Osteoblast (primary cell): ENCODE results near the gene PIAS1. TPM values are rescaled to one million over a fixed set of nuclear protein-coding genes. Genes with fewer than 3 reads are reported as not detected.

Experiments used
- DNase-seq: peaks from one replicate; pipeline ENCODE4 v3.0.0; 2011; ENCODE audit warnings: low spot score, mixed read lengths; ENCODE audit not compliant: insufficient read length; ENCODE audit errors: missing footprints
- H2AFZ ChIP-seq: 2 replicates; pipeline ENCODE4 v1.6.0; 2011; ENCODE audit warnings: mild to moderate bottlenecking, low read length
- H3K27ac ChIP-seq: 2 replicates; pipeline ENCODE4 v1.5.1; 2011; ENCODE audit warnings: mild to moderate bottlenecking, low read depth, low read length, moderate library complexity
- H3K27me3 ChIP-seq: 2 replicates; pipeline ENCODE4 v1.6.0; 2012; ENCODE audit warnings: mild to moderate bottlenecking, control low read depth, inconsistent platforms, low read length, moderate library complexity; ENCODE audit not compliant: insufficient read depth
- H3K36me3 ChIP-seq: 2 replicates; pipeline ENCODE4 v1.5.1; 2011; ENCODE audit warnings: mild to moderate bottlenecking, low read length, control low read depth, moderate library complexity; ENCODE audit not compliant: insufficient read depth
- H3K4me1 ChIP-seq: 2 replicates; pipeline ENCODE4 v1.5.1; 2011; ENCODE audit warnings: mild to moderate bottlenecking, low read length, control low read depth, moderate library complexity; ENCODE audit not compliant: insufficient read depth
- H3K4me2 ChIP-seq: 2 replicates; pipeline ENCODE4 v1.6.0; 2011; ENCODE audit warnings: mild to moderate bottlenecking, low read length; ENCODE audit not compliant: insufficient read depth
- H3K4me3 ChIP-seq: fragments of 200-600 bp; sonication (generic); 3 replicates; pipeline ENCODE4 v1.5.1; 2012; ENCODE audit warnings: mild to moderate bottlenecking, low read length, inconsistent platforms; ENCODE audit not compliant: insufficient read depth
- H3K79me2 ChIP-seq: 2 replicates; pipeline ENCODE4 v1.6.0; 2012; ENCODE audit warnings: mild to moderate bottlenecking, low read length, control low read depth, inconsistent platforms; ENCODE audit not compliant: insufficient read depth
- H3K9me3 ChIP-seq: 2 replicates; pipeline ENCODE4 v1.5.1; 2011; ENCODE audit warnings: low read depth, low read length, control low read depth
- H4K20me1 ChIP-seq: 2 replicates; pipeline ENCODE4 v1.6.0; 2012; ENCODE audit warnings: mild to moderate bottlenecking, low read length, control low read depth; ENCODE audit not compliant: insufficient read depth
- CTCF ChIP-seq: IDR thresholded peaks from 2 replicates; pipeline ENCODE4 v1.5.1; 2011; ENCODE audit warnings: mild to moderate bottlenecking, low read depth, low read length, moderate library complexity; ENCODE audit errors: extremely low read depth
- total RNA-seq: library from RNA; depleted of rRNA; stranded (reverse); fragments of >200 nt; gene quantifications from 2 replicates; pipeline ENCODE4 v1.2.3, GENCODE V29; 2012

Gene PIAS1
- total RNA-seq, 1 donor, result 29.0 TPM

DNA sequence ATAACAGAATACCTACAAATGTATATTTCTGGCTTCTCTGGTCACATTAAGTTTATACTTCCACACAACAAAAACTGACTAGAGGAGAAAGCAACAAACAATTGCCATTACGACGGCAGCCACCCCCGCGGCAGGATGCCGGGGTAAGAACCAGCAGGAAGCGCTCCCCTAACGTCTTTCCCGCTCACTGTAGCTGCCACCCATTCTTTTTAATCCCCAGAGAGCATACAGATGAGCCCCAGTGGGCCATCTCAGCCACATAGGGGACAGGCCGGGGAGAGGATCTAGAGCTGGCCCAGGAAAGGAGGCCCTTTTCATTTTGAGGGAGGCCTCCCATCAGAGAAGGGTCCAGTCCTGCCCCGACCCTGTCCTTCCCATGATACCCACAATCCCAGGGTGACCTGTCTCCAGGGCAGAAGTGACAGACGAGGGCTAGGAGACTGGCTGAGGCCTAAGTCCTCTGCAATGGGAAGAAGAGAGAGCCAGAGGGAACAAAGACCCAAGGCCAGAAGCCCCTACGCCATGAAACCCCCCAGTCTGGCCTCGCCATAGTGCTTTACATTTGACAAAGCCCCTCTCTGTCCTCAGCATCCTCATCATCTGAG lies 154.6 kb downstream of the PIAS1 start:
- peaks cover 11% of the 10 kb centered on the region for H3K79me2 ChIP-seq
- H3K27ac ChIP-seq, result no peak overlapping the region
- no peak for TF ChIP-seq CTCF
- no peaks in the 10 kb centered on the region for H3K36me3 ChIP-seq
- H3K27me3 ChIP-seq, result no peaks in the 10 kb centered on the region
- H3K4me2 ChIP-seq, result no peak overlapping the region
- no peak overlapping the region for H2AFZ ChIP-seq
- no peak for DNase-seq
- H4K20me1 ChIP-seq, result peaks cover 14% of the 10 kb centered on the region
- H3K9me3 ChIP-seq, result no peaks in the 10 kb centered on the region
- no peaks in the 10 kb centered on the region for H3K4me1 ChIP-seq
- H3K4me3 ChIP-seq, result no peak overlapping the region

GRCh38 chr15:68209272-68209671 lies 155.2 kb downstream of the PIAS1 start:
- Histone ChIP-seq H3K4me1 (no peaks in the 10 kb centered on the region), H4K20me1 (peaks cover 14% of the 10 kb centered on the region), H3K9me3 (no peaks in the 10 kb centered on the region), H3K4me2 (no peak overlapping the region), H3K4me3 (no peak overlapping the region), H2AFZ (no peak overlapping the region), H3K79me2 (peaks cover 13% of the 10 kb centered on the region), H3K36me3 (no peaks in the 10 kb centered on the region), H3K27me3 (no peaks in the 10 kb centered on the region), H3K27ac (no peak overlapping the region)
- no peak for DNase-seq
- TF ChIP-seq CTCF, result no peak

DNA sequence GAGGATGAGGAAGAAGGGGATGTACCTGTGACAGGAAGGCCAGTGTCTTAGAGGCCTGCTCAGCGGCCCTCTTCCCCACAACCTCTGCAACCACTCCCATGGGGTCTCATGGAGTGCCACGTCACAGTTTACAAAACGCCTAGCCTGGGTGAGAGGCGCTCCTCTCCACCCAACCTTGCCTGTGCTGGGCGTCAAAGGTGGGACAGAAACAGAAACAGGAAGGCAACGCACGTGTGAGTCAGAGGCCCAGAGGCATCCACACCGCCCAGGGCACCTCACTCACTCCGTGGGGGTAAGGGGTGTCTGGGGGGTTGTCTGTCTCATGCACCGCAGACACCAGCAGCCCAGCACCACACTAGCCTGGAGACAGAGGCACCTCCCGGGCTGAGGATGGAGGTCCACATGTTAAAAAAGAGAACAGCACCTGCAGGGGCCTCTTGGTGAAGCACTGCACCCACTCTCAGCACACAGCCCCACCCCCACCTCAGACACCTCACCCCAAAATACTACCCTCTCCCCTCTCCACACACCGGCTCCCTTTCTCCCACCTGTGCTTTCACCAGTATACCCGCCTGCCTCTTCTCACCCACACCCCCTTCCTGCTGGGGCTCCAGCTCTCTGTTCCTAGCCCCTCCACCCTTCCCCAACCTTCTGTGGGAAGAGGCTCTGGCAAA lies 155.8 kb downstream of the PIAS1 start:
- TF ChIP-seq CTCF, result no peak
- no peaks in the 10 kb centered on the region for H3K36me3 ChIP-seq
- no peaks in the 10 kb centered on the region for H3K4me1 ChIP-seq
- H3K27ac ChIP-seq, result no peak overlapping the region
- no peaks in the 10 kb centered on the region for H3K27me3 ChIP-seq
- no peaks in the 10 kb centered on the region for H3K9me3 ChIP-seq
- H3K4me2 ChIP-seq, result no peak overlapping the region
- H4K20me1 ChIP-seq, result peaks cover 14% of the 10 kb centered on the region
- DNase-seq, result no peak
- H3K79me2 ChIP-seq, result peaks cover 17% of the 10 kb centered on the region
- H3K4me3 ChIP-seq, result no peak overlapping the region
- no peak overlapping the region for H2AFZ ChIP-seq

GRCh38 chr15:68210409-68210756 lies 156.3 kb downstream of the PIAS1 start:
- H3K27ac ChIP-seq, result no peak overlapping the region
- TF ChIP-seq CTCF, result no peak
- no peaks in the 10 kb centered on the region for H3K9me3 ChIP-seq
- no peaks in the 10 kb centered on the region for H3K4me1 ChIP-seq
- no peak for DNase-seq
- peaks cover 22% of the 10 kb centered on the region for H3K79me2 ChIP-seq
- H3K4me3 ChIP-seq, result peak overlapping the region; percentile 46
- peak overlapping the region; percentile 69 for H3K4me2 ChIP-seq
- H2AFZ ChIP-seq, result peak overlapping the region; percentile 54
- peaks cover 14% of the 10 kb centered on the region for H4K20me1 ChIP-seq
- H3K27me3 ChIP-seq, result no peaks in the 10 kb centered on the region
- no peaks in the 10 kb centered on the region for H3K36me3 ChIP-seq
